Activated CD4-positive, alpha-beta memory T cell treated with anti-CD3 and anti-CD28 coated beads, Interleukin-2, amount 10 ng/mL, durations not matched to agents 7 days and 5 days (primary cell): ENCODE results near the gene PDE4B. TPM values are rescaled to one million over a fixed set of nuclear protein-coding genes. Genes with fewer than 3 reads are reported as not detected.

Source experiments
- CTCF ChIA-PET: fragments of 350-600 bp; sonication (Branson Sonifier 250); formaldehyde crosslinking; loops from one replicate; lab custom pipeline; 2021; ENCODE audit warnings: antibody characterized with exemption, inconsistent platforms; lab: Charles Lee
- POLR2A ChIA-PET: fragments of 350-600 bp; sonication (Branson Sonifier 250); formaldehyde crosslinking; loops from one replicate; lab custom pipeline; 2021; ENCODE audit warnings: antibody characterized with exemption; lab: Charles Lee
- DNase-seq: peaks from one replicate; pipeline ENCODE4 v3.0.0-alpha.2; 2020
- H3K27ac Mint-ChIP-seq: one replicate; pipeline ENCODE4 v1.8.0; 2021; ENCODE audit warnings: mild to moderate bottlenecking, mixed read lengths
- H3K27me3 Mint-ChIP-seq: one replicate; pipeline ENCODE4 v1.8.0; 2021; ENCODE audit warnings: mixed read lengths
- H3K36me3 Mint-ChIP-seq: one replicate; pipeline ENCODE4 v1.8.0; 2021; ENCODE audit warnings: low read depth, mixed read lengths
- H3K4me1 Mint-ChIP-seq: one replicate; pipeline ENCODE4 v1.8.0; 2021; ENCODE audit warnings: mixed read lengths
- H3K4me3 Mint-ChIP-seq: one replicate; pipeline ENCODE4 v1.8.0; 2021; ENCODE audit warnings: mild to moderate bottlenecking, mixed read lengths
- H3K9me3 Mint-ChIP-seq: one replicate; pipeline ENCODE4 v1.8.0; 2021; ENCODE audit warnings: mixed read lengths
- total RNA-seq, 2 experiments: library from RNA; stranded (reverse); gene quantifications; one replicate each; pipeline ENCODE4 v1.2.3, GENCODE V29; 2021

The PDE4B gene
- total RNA-seq, 2 experiments from 2014 or later, result 46.8 to 48.0 TPM

DNA sequence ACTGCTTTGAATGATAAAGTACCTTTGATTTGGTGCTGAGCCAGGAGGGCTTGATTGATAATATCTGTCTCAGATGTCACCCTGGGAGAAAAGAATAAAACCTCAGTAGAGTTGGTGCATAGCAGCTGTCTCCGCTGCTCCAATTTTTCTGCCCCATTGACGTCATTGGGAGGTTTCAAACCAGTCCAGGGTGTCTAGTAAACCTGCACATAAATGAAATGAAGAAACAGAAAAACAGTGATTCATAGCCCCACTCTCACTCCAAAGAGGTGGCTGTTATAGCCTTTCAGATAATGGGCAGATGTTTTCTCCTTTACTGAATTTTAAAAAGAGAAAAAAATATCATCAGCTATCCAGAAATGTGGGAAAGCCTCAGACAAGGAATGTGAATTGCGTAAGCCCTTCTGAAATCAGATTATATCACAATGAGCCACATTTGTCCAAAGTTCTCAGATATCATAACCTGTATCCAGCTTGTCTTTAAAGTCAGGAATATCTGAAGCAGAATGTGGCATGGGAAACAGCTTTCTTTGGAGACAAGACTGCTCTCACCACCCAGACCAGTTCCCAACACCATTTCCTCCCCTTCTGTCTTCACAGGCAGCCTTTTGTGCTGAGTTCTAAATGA lies 390.0 kb downstream of the PDE4B start:
- peaks cover 3% of the 10 kb centered on the region for H3K27me3 Mint-ChIP-seq
- H3K4me1 Mint-ChIP-seq, result peaks cover 34% of the 10 kb centered on the region
- H3K4me3 Mint-ChIP-seq, result no peak overlapping the region
- ChIA-PET CTCF (interaction anchor here (1.3 to 2.1 kb wide), 2 partner anchors 60 to 264 kb away, joined by 3 to 16 read pairs; no protein-coding TSS in a partner anchor), POLR2A (interaction anchor here (0.8 to 1.4 kb wide), 6 partner anchors 11 to 871 kb away, joined by 3 to 4 read pairs (median 3); partner anchors contain the start of gene SLC35D1)
- H3K27ac Mint-ChIP-seq, result peak overlapping the region; percentile 62
- DNase-seq, result peak; percentile 59
- peaks cover 3% of the 10 kb centered on the region for H3K36me3 Mint-ChIP-seq
- H3K9me3 Mint-ChIP-seq, result peaks cover 2% of the 10 kb centered on the region

DNA sequence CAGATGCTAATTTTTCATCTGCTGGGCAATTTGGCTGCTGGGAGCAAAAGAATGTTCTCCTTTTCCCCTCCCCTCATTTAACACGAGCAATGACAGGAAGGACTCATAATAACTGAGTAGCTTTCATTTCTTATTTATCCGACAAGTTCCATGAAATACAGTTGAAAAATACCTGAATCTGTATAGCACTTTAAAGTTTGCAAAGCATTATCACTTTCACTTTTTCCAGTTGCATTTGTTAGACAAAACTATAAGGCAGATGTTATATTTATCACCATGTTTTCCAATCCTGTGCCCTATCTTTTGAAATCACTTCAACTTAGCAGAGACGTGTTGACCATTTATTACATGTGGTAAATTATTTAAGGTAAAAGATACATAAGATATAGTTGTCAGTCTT lies 390.7 kb downstream of the PDE4B start:
- ChIA-PET POLR2A (interaction anchor here (1.1 to 1.4 kb wide), 2 partner anchors 14 to 60 kb away, joined by 3 to 4 read pairs; no protein-coding TSS in a partner anchor), CTCF (interaction anchor here (1.3 kb wide), 1 partner anchor 263 kb away, joined by 3 read pairs; no protein-coding TSS in a partner anchor)
- H3K27me3 Mint-ChIP-seq, result peaks cover 5% of the 10 kb centered on the region
- peaks cover 34% of the 10 kb centered on the region for H3K4me1 Mint-ChIP-seq
- no peak for DNase-seq
- H3K36me3 Mint-ChIP-seq, result peaks cover 3% of the 10 kb centered on the region
- no peak overlapping the region for H3K27ac Mint-ChIP-seq
- H3K9me3 Mint-ChIP-seq, result peaks cover 2% of the 10 kb centered on the region
- H3K4me3 Mint-ChIP-seq, result no peak overlapping the region

DNA sequence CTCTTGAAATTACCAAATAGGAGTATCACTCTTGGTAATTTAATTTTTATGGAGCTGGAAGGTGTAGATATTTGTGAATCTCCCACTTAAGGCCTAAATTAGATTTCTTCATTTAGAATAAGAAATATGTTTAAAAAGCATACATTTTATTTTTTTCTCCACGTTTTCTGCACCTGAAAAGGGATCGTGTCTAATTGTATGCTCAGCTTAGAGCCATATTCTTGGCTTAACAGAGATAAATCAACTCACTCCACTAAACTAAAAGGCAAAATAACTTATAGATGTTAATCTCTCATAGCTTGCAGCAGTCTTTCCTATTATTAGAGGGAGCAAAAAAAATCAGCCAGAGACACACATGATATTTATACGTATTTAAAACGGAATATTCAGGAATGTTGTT lies 404.4 kb downstream of the PDE4B start:
- no peaks in the 10 kb centered on the region for H3K4me1 Mint-ChIP-seq
- DNase-seq, result no peak
- CTCF ChIA-PET, result interaction anchor here (2.6 kb wide), 1 partner anchor 45 kb away, joined by 12 read pairs; no protein-coding TSS in a partner anchor
- H3K9me3 Mint-ChIP-seq, result no peaks in the 10 kb centered on the region
- POLR2A ChIA-PET, result no interaction called here
- H3K36me3 Mint-ChIP-seq, result peaks cover 3% of the 10 kb centered on the region
- H3K4me3 Mint-ChIP-seq, result no peak overlapping the region
- H3K27me3 Mint-ChIP-seq, result peaks cover 5% of the 10 kb centered on the region
- H3K27ac Mint-ChIP-seq, result no peak overlapping the region

DNA sequence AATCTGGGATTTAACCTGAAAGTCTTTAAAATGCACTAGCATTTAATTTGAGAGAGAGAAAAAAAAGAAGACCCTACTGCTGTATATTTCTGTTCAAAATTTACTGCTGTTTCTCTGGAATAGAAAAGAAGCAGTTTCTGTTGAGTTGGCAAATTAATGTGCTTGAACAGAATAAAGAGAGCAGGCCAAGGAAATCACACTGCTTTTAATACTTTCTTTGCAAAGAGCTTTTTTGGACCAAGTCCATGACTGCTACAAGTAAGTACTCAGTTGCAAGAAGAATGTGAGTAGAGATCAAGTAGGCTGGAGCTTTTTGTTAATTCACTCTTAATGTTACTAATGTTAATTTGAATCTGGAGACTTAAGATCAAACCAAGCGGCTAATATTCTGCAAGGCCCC lies 405.1 kb downstream of the PDE4B start:
- no peak overlapping the region for H3K27ac Mint-ChIP-seq
- H3K36me3 Mint-ChIP-seq, result peaks cover 3% of the 10 kb centered on the region
- H3K4me3 Mint-ChIP-seq, result no peak overlapping the region
- ChIA-PET POLR2A (interaction anchor here (0.8 kb wide), 1 partner anchor 15 kb away, joined by 3 read pairs; no protein-coding TSS in a partner anchor), CTCF (no interaction called here)
- no peaks in the 10 kb centered on the region for H3K9me3 Mint-ChIP-seq
- H3K4me1 Mint-ChIP-seq, result no peaks in the 10 kb centered on the region
- H3K27me3 Mint-ChIP-seq, result peaks cover 2% of the 10 kb centered on the region
- DNase-seq, result no peak

DNA sequence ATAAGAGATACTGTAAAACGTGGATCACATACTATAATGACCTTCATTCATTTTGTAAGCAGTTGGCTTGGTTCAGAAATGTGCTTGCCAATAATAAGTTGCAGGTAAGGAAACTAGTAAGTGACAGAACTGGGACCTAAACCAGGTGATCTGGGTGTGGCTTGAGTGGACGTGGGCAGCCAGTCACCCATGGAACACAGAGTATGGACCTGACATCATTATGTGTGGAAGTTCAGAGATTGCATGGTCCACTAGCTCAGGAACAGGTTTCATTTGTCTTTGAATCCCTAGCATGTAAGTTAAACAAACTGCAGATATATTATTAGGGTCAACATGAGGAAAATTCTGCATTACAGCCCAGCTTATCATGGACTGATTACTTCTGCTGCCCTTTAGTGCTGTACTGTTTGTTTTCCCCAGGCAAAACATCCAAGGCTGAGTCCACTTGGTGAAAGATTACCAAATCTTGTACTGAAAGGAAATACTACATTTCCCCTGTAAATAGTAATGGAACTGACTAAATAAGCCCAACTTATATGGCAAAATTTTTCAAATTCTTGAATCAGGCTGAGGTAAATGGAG lies 414.0 kb downstream of the PDE4B start:
- H3K9me3 Mint-ChIP-seq, result peaks cover 11% of the 10 kb centered on the region
- DNase-seq, result no peak
- peaks cover 5% of the 10 kb centered on the region for H3K36me3 Mint-ChIP-seq
- H3K27me3 Mint-ChIP-seq, result peaks cover 13% of the 10 kb centered on the region
- ChIA-PET POLR2A (no interaction called here), CTCF (no interaction called here)
- no peak overlapping the region for H3K27ac Mint-ChIP-seq
- no peak overlapping the region for H3K4me3 Mint-ChIP-seq
- peaks cover 5% of the 10 kb centered on the region for H3K4me1 Mint-ChIP-seq

DNA sequence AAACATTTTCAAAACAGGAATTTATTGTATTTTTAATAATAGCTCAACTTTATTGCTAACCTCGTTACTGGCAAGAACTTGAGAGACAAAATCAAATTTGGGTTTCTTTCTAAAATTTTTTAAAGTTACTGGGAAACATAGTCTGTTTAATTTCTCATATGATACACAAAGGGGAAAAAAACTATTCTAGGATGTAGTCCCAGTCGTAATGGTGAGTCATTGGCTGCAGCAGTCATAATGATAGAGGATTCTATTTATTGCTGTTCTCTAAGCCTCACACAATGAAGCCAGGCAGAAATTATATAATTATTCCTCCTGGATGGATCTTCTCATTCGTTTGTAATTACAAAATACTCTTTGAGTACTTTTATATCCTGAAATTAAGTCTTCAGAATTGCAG lies 414.8 kb downstream of the PDE4B start:
- H3K4me1 Mint-ChIP-seq, result peaks cover 5% of the 10 kb centered on the region
- no peak overlapping the region for H3K4me3 Mint-ChIP-seq
- peaks cover 13% of the 10 kb centered on the region for H3K27me3 Mint-ChIP-seq
- H3K36me3 Mint-ChIP-seq, result peaks cover 5% of the 10 kb centered on the region
- ChIA-PET POLR2A (no interaction called here), CTCF (no interaction called here)
- H3K27ac Mint-ChIP-seq, result no peak overlapping the region
- peaks cover 11% of the 10 kb centered on the region for H3K9me3 Mint-ChIP-seq
- no peak for DNase-seq

DNA sequence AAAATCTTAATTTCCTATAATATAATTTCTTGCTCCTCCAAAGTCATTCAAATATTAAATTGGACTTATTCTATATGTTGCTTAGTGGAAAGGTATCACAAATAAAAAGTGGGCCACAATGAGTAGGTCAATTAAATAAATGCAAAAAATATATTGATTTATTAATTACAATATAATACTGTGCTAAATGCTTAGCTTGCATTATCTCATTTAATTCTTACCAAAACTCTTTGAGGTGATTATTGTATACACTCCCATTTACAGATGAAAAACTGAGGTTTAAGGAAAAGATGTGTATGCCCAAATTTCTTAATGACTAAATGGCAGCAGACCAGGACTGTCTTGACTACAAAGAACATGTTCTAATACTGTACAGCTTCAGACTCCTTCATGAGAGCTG lies 415.9 kb downstream of the PDE4B start:
- H3K4me1 Mint-ChIP-seq, result peaks cover 5% of the 10 kb centered on the region
- no peak overlapping the region for H3K4me3 Mint-ChIP-seq
- H3K9me3 Mint-ChIP-seq, result peaks cover 11% of the 10 kb centered on the region
- ChIA-PET POLR2A (no interaction called here), CTCF (interaction anchor here (2.6 kb wide), 1 partner anchor 34 kb away, joined by 10 read pairs; no protein-coding TSS in a partner anchor)
- peaks cover 5% of the 10 kb centered on the region for H3K36me3 Mint-ChIP-seq
- H3K27ac Mint-ChIP-seq, result no peak overlapping the region
- no peak for DNase-seq
- H3K27me3 Mint-ChIP-seq, result peaks cover 11% of the 10 kb centered on the region

DNA sequence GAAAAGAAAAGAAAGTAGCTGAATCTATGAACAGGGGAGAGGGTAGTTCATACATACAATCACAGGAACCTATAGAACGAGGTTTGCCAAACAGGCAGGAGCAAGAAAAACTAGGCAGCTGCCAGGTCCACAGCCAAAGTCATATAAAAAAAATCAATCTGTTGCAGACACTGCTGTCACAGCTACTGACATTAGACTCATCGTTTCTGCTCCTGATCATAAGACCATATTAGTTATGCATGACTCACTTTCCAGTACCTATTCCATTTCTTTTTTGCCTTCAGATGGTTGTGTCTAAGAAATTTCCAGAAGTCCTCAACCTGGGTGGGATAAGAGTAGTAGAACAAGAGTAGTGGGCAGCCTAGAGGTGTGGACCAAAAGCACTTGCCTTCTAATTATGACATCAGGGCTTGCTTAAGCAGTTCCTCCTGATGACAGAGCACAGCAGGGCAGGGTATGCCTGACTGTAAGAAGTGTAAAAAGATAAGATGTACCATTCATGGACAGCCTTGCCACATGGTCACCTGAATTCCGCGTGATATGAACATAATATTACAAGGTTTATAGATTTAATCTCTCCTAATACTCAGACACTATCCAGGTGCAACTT lies 418.0 kb downstream of the PDE4B start:
- POLR2A ChIA-PET, result no interaction called here
- H3K4me1 Mint-ChIP-seq, result peaks cover 10% of the 10 kb centered on the region
- CTCF ChIA-PET, result interaction anchor here (0.6 to 2.6 kb wide), 2 partner anchors 32 to 54 kb away, joined by 3 to 10 read pairs; no protein-coding TSS in a partner anchor

DNA sequence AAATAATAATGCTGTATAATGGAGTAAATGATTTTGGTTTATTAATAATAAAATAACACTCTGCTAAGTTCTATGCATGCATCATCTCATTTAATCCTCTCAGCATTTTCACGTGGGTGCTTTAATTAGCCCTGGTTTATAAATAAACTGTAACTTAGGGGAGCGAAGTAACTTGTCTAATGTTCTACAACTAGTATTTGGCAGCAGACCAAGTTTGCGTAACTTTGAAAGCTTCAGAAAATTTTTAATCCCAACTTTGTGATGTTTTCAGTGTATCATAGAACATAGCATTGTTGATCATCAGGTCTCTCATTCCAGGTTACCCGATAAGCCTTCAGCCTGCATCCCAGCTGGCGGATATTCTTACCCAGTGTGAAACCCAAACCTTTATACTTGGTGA lies 418.8 kb downstream of the PDE4B start:
- Mint-ChIP-seq H3K27me3 (peaks cover 8% of the 10 kb centered on the region), H3K36me3 (no peaks in the 10 kb centered on the region), H3K4me1 (peaks cover 10% of the 10 kb centered on the region), H3K4me3 (no peak overlapping the region), H3K9me3 (no peaks in the 10 kb centered on the region), H3K27ac (no peak overlapping the region)
- ChIA-PET CTCF (no interaction called here), POLR2A (no interaction called here)
- no peak for DNase-seq

More for the DNA sequence above, 418.0 kb downstream of the PDE4B start:
- Mint-ChIP-seq H3K27ac (no peak overlapping the region), H3K27me3 (peaks cover 9% of the 10 kb centered on the region), H3K4me3 (no peak overlapping the region), H3K9me3 (peaks cover 4% of the 10 kb centered on the region), H3K36me3 (no peaks in the 10 kb centered on the region)
- no peak for DNase-seq

DNA sequence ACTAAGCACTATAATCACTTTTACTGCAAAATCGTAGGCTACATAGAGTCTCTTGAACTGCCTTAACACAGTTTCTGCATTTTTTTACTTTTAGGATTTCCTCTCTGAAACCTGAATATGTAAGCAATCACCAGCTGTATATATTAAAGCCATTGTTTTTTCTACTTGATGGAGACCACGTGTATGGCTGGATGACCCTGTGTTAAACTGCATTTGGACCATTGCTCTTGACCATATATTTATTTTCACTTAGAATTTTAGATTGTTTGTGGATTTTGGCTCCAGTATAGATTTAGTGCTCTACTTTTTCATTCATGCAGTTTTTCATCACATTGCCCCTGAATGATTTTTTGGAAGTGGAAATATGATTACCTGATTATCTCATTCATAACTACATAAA lies 420.8 kb downstream of the PDE4B start:
- H3K36me3 Mint-ChIP-seq, result no peaks in the 10 kb centered on the region
- H3K4me1 Mint-ChIP-seq, result peaks cover 10% of the 10 kb centered on the region
- H3K27me3 Mint-ChIP-seq, result peaks cover 2% of the 10 kb centered on the region
- H3K4me3 Mint-ChIP-seq, result no peak overlapping the region
- DNase-seq, result no peak
- ChIA-PET CTCF (no interaction called here), POLR2A (no interaction called here)
- H3K9me3 Mint-ChIP-seq, result no peaks in the 10 kb centered on the region
- H3K27ac Mint-ChIP-seq, result no peak overlapping the region

DNA sequence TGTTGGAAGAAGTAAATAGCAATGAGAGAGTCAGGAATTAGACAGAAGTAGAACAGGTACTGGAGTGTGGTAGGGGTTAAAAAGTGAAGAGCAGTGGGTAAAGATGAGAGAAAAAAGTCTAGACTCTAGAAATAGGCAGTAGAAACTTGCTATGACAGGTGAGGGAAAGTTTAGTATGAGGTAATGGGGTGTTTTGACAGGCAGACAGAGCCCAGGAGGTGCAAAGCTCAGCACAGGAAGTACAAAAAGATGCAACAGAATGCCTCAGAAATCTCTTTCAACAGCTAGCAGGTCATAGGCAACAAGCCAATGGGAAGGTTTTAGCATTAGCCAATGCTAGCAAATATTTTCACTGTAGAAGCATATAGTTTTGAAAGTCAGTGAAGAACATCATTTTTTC lies 422.2 kb downstream of the PDE4B start:
- Mint-ChIP-seq H3K27ac (no peak overlapping the region), H3K4me1 (peaks cover 10% of the 10 kb centered on the region), H3K27me3 (no peaks in the 10 kb centered on the region), H3K9me3 (no peaks in the 10 kb centered on the region), H3K4me3 (no peak overlapping the region), H3K36me3 (no peaks in the 10 kb centered on the region)
- DNase-seq, result no peak
- POLR2A ChIA-PET, result no interaction called here
- CTCF ChIA-PET, result no interaction called here

DNA sequence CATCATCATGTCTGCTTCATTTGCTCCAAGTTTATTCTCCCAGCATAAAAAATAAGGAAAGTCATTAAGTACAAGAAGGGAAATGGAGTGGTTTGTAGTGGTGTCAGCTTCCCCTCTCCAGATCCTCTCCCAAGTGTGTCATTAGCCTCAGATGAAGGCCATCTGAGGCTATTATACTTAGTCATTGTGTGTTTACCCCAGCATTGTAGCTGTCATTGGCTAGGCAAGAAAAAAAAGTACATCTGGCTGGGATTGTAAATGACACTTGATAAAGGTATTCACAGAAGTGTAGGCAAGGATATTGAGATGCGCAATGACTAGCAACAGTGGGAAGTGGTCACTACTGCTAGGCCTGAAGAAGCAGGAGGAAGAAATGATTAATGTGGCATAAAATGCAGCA lies 424.3 kb downstream of the PDE4B start:
- no peak overlapping the region for H3K4me3 Mint-ChIP-seq
- DNase-seq, result no peak
- H3K36me3 Mint-ChIP-seq, result no peaks in the 10 kb centered on the region
- H3K4me1 Mint-ChIP-seq, result peaks cover 10% of the 10 kb centered on the region
- H3K27me3 Mint-ChIP-seq, result no peaks in the 10 kb centered on the region
- POLR2A ChIA-PET, result no interaction called here
- CTCF ChIA-PET, result no interaction called here
- H3K9me3 Mint-ChIP-seq, result no peaks in the 10 kb centered on the region
- H3K27ac Mint-ChIP-seq, result no peak overlapping the region

DNA sequence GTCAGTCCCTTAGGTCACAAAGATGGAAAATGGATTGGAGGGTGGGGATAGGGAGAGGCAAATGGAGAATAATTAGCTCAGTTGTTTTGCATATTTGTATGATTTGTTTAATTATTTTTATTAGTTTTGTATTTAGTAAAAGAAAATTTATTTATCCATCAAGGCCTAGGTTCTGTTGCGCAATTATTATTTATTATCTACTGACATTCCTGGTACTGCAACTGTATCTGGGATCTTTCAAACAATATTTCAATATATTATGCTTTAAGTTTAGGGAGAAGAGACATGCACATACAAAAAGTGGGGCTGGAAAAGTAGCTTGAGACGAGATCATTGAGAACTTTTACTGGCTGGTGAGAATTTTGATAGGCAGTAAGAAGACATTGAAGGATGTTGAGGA lies 424.9 kb downstream of the PDE4B start:
- Mint-ChIP-seq H3K27ac (no peak overlapping the region), H3K4me3 (no peak overlapping the region), H3K4me1 (peaks cover 10% of the 10 kb centered on the region), H3K27me3 (no peaks in the 10 kb centered on the region), H3K36me3 (no peaks in the 10 kb centered on the region), H3K9me3 (no peaks in the 10 kb centered on the region)
- ChIA-PET POLR2A (no interaction called here), CTCF (no interaction called here)
- no peak for DNase-seq
